ENCODE results near the gene BRIP1.

Gene BRIP1

GRCh38 chr17:61699032-61699431 is 164.3 kb downstream of the BRIP1 start:
- no peak overlapping the region for H3K4me3 ChIP-seq (ENCODE audit: low read length)
- no peak for DNase-seq (ENCODE audit: low read depth)
- TF ChIP-seq CTCF (IDR thresholded peaks at IDR 0.05; ENCODE audit: insufficient read depth, low read depth, low read length, missing control alignments), result no peak

- DNase-seq (ENCODE audit: low read depth), result no peak
- no peak for TF ChIP-seq CTCF (IDR thresholded peaks at IDR 0.05; ENCODE audit: insufficient read depth, low read depth, low read length, missing control alignments)
- H3K4me3 ChIP-seq (ENCODE audit: low read length), result no peak overlapping the region
Measured at GRCh38 chr17:61698244-61698643, 165.1 kb downstream of the BRIP1 start.

GRCh38 chr17:61695779-61696337 is 167.5 kb downstream of the BRIP1 start:
- TF ChIP-seq CTCF (IDR thresholded peaks at IDR 0.05; ENCODE audit: insufficient read depth, low read depth, low read length, missing control alignments), result no peak
- DNase-seq (ENCODE audit: low read depth), result no peak
- no peak overlapping the region for H3K4me3 ChIP-seq (ENCODE audit: low read length)

- no peak for TF ChIP-seq CTCF (IDR thresholded peaks at IDR 0.05; ENCODE audit: insufficient read depth, low read depth, low read length, missing control alignments)
- no peak overlapping the region for H3K4me3 ChIP-seq (ENCODE audit: low read length)
- DNase-seq (ENCODE audit: low read depth), result no peak
Measured at GRCh38 chr17:61694095-61694494, 169.2 kb downstream of the BRIP1 start.

- peak; percentile 7 for DNase-seq (ENCODE audit: low read depth)
- TF ChIP-seq CTCF (IDR thresholded peaks at IDR 0.05; ENCODE audit: insufficient read depth, low read depth, low read length, missing control alignments), result no peak
- no peak overlapping the region for H3K4me3 ChIP-seq (ENCODE audit: low read length)
Measured at GRCh38 chr17:61689610-61690180, 173.6 kb downstream of the BRIP1 start.

- no peak for DNase-seq (ENCODE audit: low read depth)
- TF ChIP-seq CTCF (IDR thresholded peaks at IDR 0.05; ENCODE audit: insufficient read depth, low read depth, low read length, missing control alignments), result no peak
- no peak overlapping the region for H3K4me3 ChIP-seq (ENCODE audit: low read length)
Measured at GRCh38 chr17:61687769-61688168, 175.6 kb downstream of the BRIP1 start.

GRCh38 chr17:61686113-61686512 is 177.2 kb downstream of the BRIP1 start:
- no peak for TF ChIP-seq CTCF (IDR thresholded peaks at IDR 0.05; ENCODE audit: insufficient read depth, low read depth, low read length, missing control alignments)
- no peak for DNase-seq (ENCODE audit: low read depth)
- no peak overlapping the region for H3K4me3 ChIP-seq (ENCODE audit: low read length)

All from epithelial cell of esophagus (primary cell).